ENCODE data around the gene FBXO44. TPM values are rescaled to one million over a fixed set of nuclear protein-coding genes. Genes with fewer than 3 reads are reported as not detected.
A peak's percentile ranks its signal among the peaks of the same experiment; 100 is the strongest.

FBXO44 gene
- total RNA-seq, 2 donors from 2014 or later: 29.1 to 39.1 TPM

- Mint-ChIP-seq H3K36me3 (ENCODE audit: low read depth) (peaks cover 42% of the 10 kb centered on the region), H3K9me3 (no peaks in the 10 kb centered on the region), H3K27me3 (ENCODE audit: insufficient read depth) (peaks cover 21% of the 10 kb centered on the region), H3K27ac (no peak overlapping the region), H3K4me1 (peaks cover 3% of the 10 kb centered on the region), H3K4me3 (no peak overlapping the region)
- Histone ChIP-seq H3K27ac (ENCODE audit: low read depth, low read length) (no peak overlapping the region), H3K9ac (ENCODE audit: extremely low read depth, low read length, poor library complexity, severe bottlenecking) (no peak overlapping the region), H3K27me3 (ENCODE audit: control insufficient read depth, insufficient read depth, low read length, poor library complexity, severe bottlenecking) (peaks cover 6% of the 10 kb centered on the region), H3K9me3 (ENCODE audit: control insufficient read depth, low read length) (no peaks in the 10 kb centered on the region), H3K36me3 (ENCODE audit: control insufficient read depth, insufficient read depth, low read length) (peaks cover 7% of the 10 kb centered on the region), H3K4me3 (ENCODE audit: low read length) (no peak overlapping the region), H3K4me1 (ENCODE audit: control insufficient read depth, insufficient read depth, low read length) (no peaks in the 10 kb centered on the region)
- no peak for DNase-seq
- 95 to 99% methylated on average over 15 to 17 of the region's 17 CpGs for WGBS, 2 experiments (ENCODE audit: insufficient coverage in 1 of 2, insufficient read length in 1 of 2)
- no peak for TF ChIP-seq CTCF (conservative IDR thresholded peaks at IDR 0.05)
Observed at GRCh38 chr1:11661103-11661502, 6.4 kb downstream of the FBXO44 start.

GRCh38 chr1:11664336-11665065, 9.8 kb downstream of the FBXO44 start:
- peak; percentile 84 for DNase-seq
- Histone ChIP-seq H3K9me3 (ENCODE audit: control insufficient read depth, low read length) (no peaks in the 10 kb centered on the region), H3K27me3 (ENCODE audit: control insufficient read depth, insufficient read depth, low read length, poor library complexity, severe bottlenecking) (peaks cover 6% of the 10 kb centered on the region), H3K4me1 (ENCODE audit: control insufficient read depth, insufficient read depth, low read length) (no peaks in the 10 kb centered on the region), H3K9ac (ENCODE audit: extremely low read depth, low read length, poor library complexity, severe bottlenecking) (no peak overlapping the region), H3K36me3 (ENCODE audit: control insufficient read depth, insufficient read depth, low read length) (no peaks in the 10 kb centered on the region), H3K27ac (ENCODE audit: low read depth, low read length) (no peak overlapping the region), H3K4me3 (ENCODE audit: low read length) (peak overlapping the region; percentile 73)
- 9 to 10% methylated on average over 28 to 66 of the region's 66 CpGs for WGBS, 2 experiments (ENCODE audit: insufficient coverage in 1 of 2, insufficient read length in 1 of 2)
- Mint-ChIP-seq H3K36me3 (ENCODE audit: low read depth) (peaks cover 39% of the 10 kb centered on the region), H3K27me3 (ENCODE audit: insufficient read depth) (peaks cover 21% of the 10 kb centered on the region), H3K4me3 (peak overlapping the region; percentile 55), H3K4me1 (peaks cover 3% of the 10 kb centered on the region), H3K27ac (no peak overlapping the region), H3K9me3 (no peaks in the 10 kb centered on the region)
- TF ChIP-seq CTCF (conservative IDR thresholded peaks at IDR 0.05): peak; percentile 12

- Histone ChIP-seq H3K36me3 (ENCODE audit: control insufficient read depth, insufficient read depth, low read length) (peaks cover 3% of the 10 kb centered on the region), H3K9me3 (ENCODE audit: control insufficient read depth, low read length) (no peaks in the 10 kb centered on the region), H3K4me1 (ENCODE audit: control insufficient read depth, insufficient read depth, low read length) (no peaks in the 10 kb centered on the region), H3K27me3 (ENCODE audit: control insufficient read depth, insufficient read depth, low read length, poor library complexity, severe bottlenecking) (peaks cover 3% of the 10 kb centered on the region), H3K9ac (ENCODE audit: extremely low read depth, low read length, poor library complexity, severe bottlenecking) (no peak overlapping the region), H3K4me3 (ENCODE audit: low read length) (no peak overlapping the region), H3K27ac (ENCODE audit: low read depth, low read length) (no peak overlapping the region)
- H3K9me3 Mint-ChIP-seq: no peaks in the 10 kb centered on the region
- DNase-seq: peak; percentile 52
- WGBS, 2 experiments (ENCODE audit: insufficient coverage in 1 of 2, insufficient read length in 1 of 2): 92 to 94% methylated on average over 13 to 14 of the region's 14 CpGs
- no peak overlapping the region for H3K4me3 Mint-ChIP-seq
- H3K27ac Mint-ChIP-seq: no peak overlapping the region
- TF ChIP-seq CTCF (conservative IDR thresholded peaks at IDR 0.05): no peak
- peaks cover 4% of the 10 kb centered on the region for H3K27me3 Mint-ChIP-seq (ENCODE audit: insufficient read depth)
- H3K4me1 Mint-ChIP-seq: no peaks in the 10 kb centered on the region
- peaks cover 38% of the 10 kb centered on the region for H3K36me3 Mint-ChIP-seq (ENCODE audit: low read depth)
Observed at GRCh38 chr1:11668516-11668915, 13.8 kb downstream of the FBXO44 start.
